GM23338 (cell line): Measurements from ENCODE around the gene PCSK2. TPM values are rescaled to one million over a fixed set of nuclear protein-coding genes. Genes with fewer than 3 reads are reported as not detected.

Source experiments
- ATAC-seq: fragments of 200-7000 bp; cut with Tn5 transposase; 3 replicates; pipeline ENCODE4 v1.9.1; 2020
- DNase-seq: peaks from one replicate; pipeline ENCODE4 v3.0.0-alpha.2; 2015; ENCODE audit warnings: low spot score
- H2AFZ ChIP-seq: fragments of 200-600 bp; sonication (generic); 2 replicates; pipeline ENCODE4 v1.8.0; 2016; ENCODE audit warnings: antibody characterized with exemption, mild to moderate bottlenecking, moderate library complexity
- H3F3A ChIP-seq: fragments of 200-600 bp; sonication (generic); replicated peaks from 2 replicates; pipeline ENCODE4 v1.8.0; 2017; ENCODE audit warnings: antibody characterized with exemption, mixed run types, low read depth
- H3K27ac ChIP-seq: fragments of 200-600 bp; sonication (generic); 2 replicates; pipeline ENCODE4 v1.6.1; 2016; ENCODE audit warnings: low read depth
- H3K27me3 ChIP-seq: fragments of 200-600 bp; sonication (generic); 2 replicates; pipeline ENCODE4 v1.8.0; 2016; ENCODE audit warnings: mild to moderate bottlenecking, mixed run types, moderate library complexity; ENCODE audit not compliant: insufficient read depth
- H3K36me3 ChIP-seq: fragments of 200-600 bp; sonication (generic); 2 replicates; pipeline ENCODE4 v1.8.0; 2016; ENCODE audit warnings: mild to moderate bottlenecking; ENCODE audit not compliant: insufficient read depth
- H3K4me1 ChIP-seq: fragments of 200-600 bp; sonication (generic); 2 replicates; pipeline ENCODE4 v1.8.0; 2016; ENCODE audit warnings: mild to moderate bottlenecking, moderate library complexity; ENCODE audit not compliant: insufficient read depth
- H3K4me2 ChIP-seq: fragments of 200-600 bp; sonication (generic); 2 replicates; pipeline ENCODE4 v1.7.1; 2017; ENCODE audit warnings: mixed run types
- H3K4me3 ChIP-seq: fragments of 200-600 bp; sonication (generic); 2 replicates; pipeline ENCODE4 v1.6.1; 2016; ENCODE audit warnings: mixed run types
- H3K79me2 ChIP-seq: fragments of 200-600 bp; sonication (generic); replicated peaks from 2 replicates; pipeline ENCODE4 v1.8.0; 2017; ENCODE audit warnings: mild to moderate bottlenecking; ENCODE audit not compliant: insufficient read depth
- H3K9me2 ChIP-seq: fragments of 200-600 bp; sonication (generic); 2 replicates; pipeline ENCODE4 v1.8.0; 2017; ENCODE audit not compliant: insufficient read depth
- H4K20me1 ChIP-seq: fragments of 200-600 bp; sonication (generic); replicated peaks from 2 replicates; pipeline ENCODE4 v1.8.0; 2017; ENCODE audit warnings: mild to moderate bottlenecking; ENCODE audit not compliant: insufficient read depth
- H3K27ac Mint-ChIP-seq: 2 replicates; pipeline ENCODE4 v1.8.0; 2020; ENCODE audit warnings: inconsistent platforms, mild to moderate bottlenecking, moderate library complexity, mixed read lengths
- H3K27me3 Mint-ChIP-seq: 3 replicates; pipeline ENCODE4 v1.8.0; 2022; ENCODE audit warnings: low read depth, mild to moderate bottlenecking, moderate library complexity, mixed read lengths, inconsistent platforms; ENCODE audit not compliant: insufficient read depth, poor library complexity
- H3K36me3 Mint-ChIP-seq: 3 replicates; pipeline ENCODE4 v1.8.0; 2021; ENCODE audit warnings: low read depth, mild to moderate bottlenecking, inconsistent platforms, moderate library complexity, mixed read lengths
- H3K4me1 Mint-ChIP-seq: 3 replicates; pipeline ENCODE4 v1.8.0; 2020; ENCODE audit warnings: mild to moderate bottlenecking, inconsistent platforms, mixed read lengths
- H3K4me3 Mint-ChIP-seq: 3 replicates; pipeline ENCODE4 v1.8.0; 2021; ENCODE audit warnings: moderate library complexity, mild to moderate bottlenecking, inconsistent platforms, mixed read lengths
- H3K9me3 Mint-ChIP-seq: 3 replicates; pipeline ENCODE4 v1.8.0; 2020; ENCODE audit warnings: moderate library complexity, mild to moderate bottlenecking, inconsistent platforms, mixed read lengths
- CREB1 ChIP-seq: fragments of 250-450 bp; sonication (Bioruptor Pico); IDR thresholded peaks from 2 replicates; pipeline ENCODE4 v1.5.0; 2020; ENCODE audit warnings: low read depth, mild to moderate bottlenecking, moderate library complexity
- CTCF ChIP-seq, 2 experiments: fragments of 200-600 bp in 1 of 2; sonication (generic) in 1 of 2; conservative IDR thresholded peaks; 2 replicates each; pipeline versions ENCODE4 v1.5.1 to v1.6.1; 2016 to 2017; ENCODE audit warnings: antibody characterized with exemption in 2 of 2, low read depth in 2 of 2, mild to moderate bottlenecking in 2 of 2, moderate library complexity in 1 of 2
- ETS1 ChIP-seq: IDR thresholded peaks from 2 replicates; pipeline ENCODE4 v1.6.1; 2016; ENCODE audit warnings: antibody characterized with exemption
- EZH2phosphoT487 ChIP-seq: fragments of 200-600 bp; sonication (generic); IDR thresholded peaks from one replicate; pipeline ENCODE4 v1.8.1; 2018; ENCODE audit warnings: antibody characterized with exemption; ENCODE audit not compliant: unreplicated experiment
- JUNB ChIP-seq: IDR thresholded peaks from one replicate; pipeline ENCODE4 v1.6.1; 2016; ENCODE audit warnings: antibody characterized with exemption; ENCODE audit not compliant: unreplicated experiment
- NANOG ChIP-seq: IDR thresholded peaks from 2 replicates; pipeline ENCODE4 v1.6.1; 2016; ENCODE audit warnings: antibody characterized with exemption, borderline replicate concordance
- REST ChIP-seq: IDR thresholded peaks from one replicate; pipeline ENCODE4 v1.6.1; 2018; ENCODE audit warnings: antibody characterized with exemption; ENCODE audit not compliant: unreplicated experiment
- STAT1 ChIP-seq: IDR thresholded peaks from one replicate; pipeline ENCODE4 v1.6.1; 2016; ENCODE audit warnings: antibody characterized with exemption; ENCODE audit not compliant: unreplicated experiment
- ZNF331 ChIP-seq: fragments of 250-450 bp; sonication (Bioruptor Pico); IDR thresholded peaks from 2 replicates; pipeline ENCODE4 v1.5.0; 2020; ENCODE audit warnings: low read depth, mild to moderate bottlenecking, moderate library complexity
- ZNF462 ChIP-seq: fragments of 250-450 bp; sonication (Bioruptor Pico); IDR thresholded peaks from 2 replicates; pipeline ENCODE4 v1.5.0; 2020; ENCODE audit warnings: mild to moderate bottlenecking, moderate library complexity
- polyA plus RNA-seq: library from polyadenylated mRNA; unstranded; fragments of >200 nt; fragmentation: Nextera tagmentation; extraction: Ambion mirVana; gene quantifications from 2 replicates; pipeline ENCODE4 v1.2.1, GENCODE V29; 2016
- total RNA-seq: library from RNA; depleted of rRNA; stranded (reverse); fragments of >200 nt; shearing (Covaris generic); gene quantifications from 2 replicates; pipeline ENCODE4 v1.2.3, GENCODE V29; 2014

Gene PCSK2
- total and polyA plus RNA-seq, 2 experiments from 2014 or later = 0.37 to 1.1 TPM

- ATAC-seq = no peak
- no peak overlapping the region for H2AFZ ChIP-seq
- TF ChIP-seq ETS1 (no peak), NANOG (no peak), CREB1 (CRISPR knock-in tag) (no peak), REST (no peak), EZH2phosphoT487 (no peak), STAT1 (no peak), JUNB (no peak), ZNF331 (no peak), ZNF462 (CRISPR knock-in tag) (no peak), CTCF (conservative IDR thresholded peaks at IDR 0.05; ENCODE audit: low read depth in 2 of 2) (no peak)
- H3K36me3 Mint-ChIP-seq = no peaks in the 10 kb centered on the region
- no peak overlapping the region for H3K27ac Mint-ChIP-seq
- no peak overlapping the region for H3K4me3 Mint-ChIP-seq
- H3K9me2 ChIP-seq = peaks cover 6% of the 10 kb centered on the region; the same call in 1 of the 2 replicates
- H3F3A ChIP-seq = no peaks in the 10 kb centered on the region
- no peaks in the 10 kb centered on the region for H4K20me1 ChIP-seq
- H3K27ac ChIP-seq = no peak overlapping the region
- no peaks in the 10 kb centered on the region for H3K27me3 Mint-ChIP-seq
- H3K36me3 ChIP-seq = no peaks in the 10 kb centered on the region
- no peaks in the 10 kb centered on the region for H3K4me1 ChIP-seq
- no peaks in the 10 kb centered on the region for H3K79me2 ChIP-seq
- H3K9me3 Mint-ChIP-seq = no peaks in the 10 kb centered on the region
- H3K27me3 ChIP-seq = no peaks in the 10 kb centered on the region
- no peak overlapping the region for H3K4me2 ChIP-seq
- no peaks in the 10 kb centered on the region for H3K4me1 Mint-ChIP-seq
- no peak overlapping the region for H3K4me3 ChIP-seq
- no peak for DNase-seq
These were observed 9.9 kb downstream of the PCSK2 start for GRCh38 chr20:17236766-17237165.
